ENCODE measurements around the gene OOSP3.
"Not testable (repeated sequence)": the region's sequence is repeated elsewhere in the genome, so short reads cannot be mapped to it uniquely, and the experiment has no call there.

Gene OOSP3

DNA sequence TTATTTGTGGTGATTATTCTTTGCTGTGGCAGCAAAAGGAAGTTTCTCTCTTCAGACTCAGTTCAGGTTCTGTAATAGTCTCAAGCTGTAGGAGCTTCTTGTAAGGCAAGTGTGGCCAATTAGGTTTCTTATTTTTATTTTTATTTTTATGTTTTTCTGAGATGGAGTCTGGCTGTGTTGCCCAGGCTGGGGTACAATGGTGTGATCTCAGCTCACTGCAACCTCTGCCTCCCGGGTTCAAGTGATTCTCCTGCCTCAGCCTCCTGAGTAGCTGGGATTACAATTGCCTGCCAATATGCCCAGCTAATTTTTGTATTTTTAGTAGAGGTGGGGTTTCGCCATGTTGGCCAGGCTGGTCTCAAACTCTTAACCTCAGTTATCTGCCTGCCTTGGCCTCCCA, 29.0 kb upstream of the OOSP3 start:
- WGBS (ENCODE audit: insufficient coverage, insufficient read length), result no CpG with 5 or more reads among the region's 2 CpGs
- not testable (repeated sequence) for H3K27me3 ChIP-seq (ENCODE audit: control insufficient read depth, insufficient read depth, low read length); DNase-seq (ENCODE audit: low read depth, low spot score); H3K36me3 ChIP-seq (ENCODE audit: control insufficient read depth, insufficient read depth, low read length); H3K4me1 ChIP-seq (ENCODE audit: control insufficient read depth, insufficient read depth, low read length); H3K9me3 ChIP-seq (ENCODE audit: control insufficient read depth, insufficient read depth, low read length); H3K4me3 ChIP-seq (ENCODE audit: low read length); H3K27ac ChIP-seq (ENCODE audit: low read length)

DNA sequence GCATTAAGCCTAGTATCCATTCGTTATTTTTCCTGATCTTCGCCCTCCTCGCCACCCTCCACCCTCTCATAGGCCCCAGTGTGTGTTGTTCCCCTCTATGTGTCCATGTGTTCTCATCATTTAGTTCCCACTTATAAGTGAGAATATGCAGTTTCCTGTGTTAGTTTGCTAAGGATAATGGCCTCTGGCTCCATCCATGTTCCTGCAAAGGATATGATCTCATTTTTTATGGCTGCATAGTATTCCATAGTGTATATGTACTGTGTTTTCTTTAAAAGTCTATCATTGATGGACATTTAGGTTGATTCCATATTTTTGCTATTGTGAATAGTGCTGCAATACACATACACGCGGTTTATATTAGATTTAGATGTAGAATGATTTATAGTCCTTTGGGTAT, 27.2 kb upstream of the OOSP3 start:
- not testable (repeated sequence) for DNase-seq (ENCODE audit: low read depth, low spot score); H3K4me1 ChIP-seq (ENCODE audit: control insufficient read depth, insufficient read depth, low read length); H3K9me3 ChIP-seq (ENCODE audit: control insufficient read depth, insufficient read depth, low read length); H3K4me3 ChIP-seq (ENCODE audit: low read length); H3K27me3 ChIP-seq (ENCODE audit: control insufficient read depth, insufficient read depth, low read length); H3K36me3 ChIP-seq (ENCODE audit: control insufficient read depth, insufficient read depth, low read length); H3K27ac ChIP-seq (ENCODE audit: low read length)
- no CpG with 5 or more reads among the region's 5 CpGs for WGBS (ENCODE audit: insufficient coverage, insufficient read length)

DNA sequence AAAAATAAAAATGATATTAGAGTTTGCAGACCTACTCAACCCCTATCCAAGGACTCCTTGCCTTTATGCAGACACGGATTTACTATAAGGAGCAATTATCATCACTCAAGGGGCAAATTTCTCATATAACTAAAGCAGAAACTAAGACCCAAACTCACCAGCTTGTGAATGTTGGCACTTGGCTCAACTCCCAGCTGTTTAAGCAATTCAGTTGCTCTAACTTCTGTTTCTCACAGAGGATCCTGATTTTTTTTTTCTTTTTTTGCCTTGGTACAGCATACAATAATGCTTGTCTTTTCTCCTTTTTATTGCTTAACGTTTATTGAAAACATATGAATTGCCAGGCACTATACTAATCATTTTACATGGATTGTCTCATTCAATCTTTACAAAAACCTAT, 23.7 kb upstream of the OOSP3 start:
- DNase-seq (ENCODE audit: low read depth, low spot score), result no peak
- Histone ChIP-seq H3K27me3 (ENCODE audit: control insufficient read depth, insufficient read depth, low read length) (no peaks in the 10 kb centered on the region), H3K36me3 (ENCODE audit: control insufficient read depth, insufficient read depth, low read length) (no peaks in the 10 kb centered on the region), H3K4me1 (ENCODE audit: control insufficient read depth, insufficient read depth, low read length) (no peaks in the 10 kb centered on the region; the same call in 1 of the 2 replicates), H3K4me3 (ENCODE audit: low read length) (no peak overlapping the region), H3K27ac (ENCODE audit: low read length) (no peak overlapping the region), H3K9me3 (ENCODE audit: control insufficient read depth, insufficient read depth, low read length) (no peaks in the 10 kb centered on the region)
- no CpG with 5 or more reads among the region's 2 CpGs for WGBS (ENCODE audit: insufficient coverage, insufficient read length)

DNA sequence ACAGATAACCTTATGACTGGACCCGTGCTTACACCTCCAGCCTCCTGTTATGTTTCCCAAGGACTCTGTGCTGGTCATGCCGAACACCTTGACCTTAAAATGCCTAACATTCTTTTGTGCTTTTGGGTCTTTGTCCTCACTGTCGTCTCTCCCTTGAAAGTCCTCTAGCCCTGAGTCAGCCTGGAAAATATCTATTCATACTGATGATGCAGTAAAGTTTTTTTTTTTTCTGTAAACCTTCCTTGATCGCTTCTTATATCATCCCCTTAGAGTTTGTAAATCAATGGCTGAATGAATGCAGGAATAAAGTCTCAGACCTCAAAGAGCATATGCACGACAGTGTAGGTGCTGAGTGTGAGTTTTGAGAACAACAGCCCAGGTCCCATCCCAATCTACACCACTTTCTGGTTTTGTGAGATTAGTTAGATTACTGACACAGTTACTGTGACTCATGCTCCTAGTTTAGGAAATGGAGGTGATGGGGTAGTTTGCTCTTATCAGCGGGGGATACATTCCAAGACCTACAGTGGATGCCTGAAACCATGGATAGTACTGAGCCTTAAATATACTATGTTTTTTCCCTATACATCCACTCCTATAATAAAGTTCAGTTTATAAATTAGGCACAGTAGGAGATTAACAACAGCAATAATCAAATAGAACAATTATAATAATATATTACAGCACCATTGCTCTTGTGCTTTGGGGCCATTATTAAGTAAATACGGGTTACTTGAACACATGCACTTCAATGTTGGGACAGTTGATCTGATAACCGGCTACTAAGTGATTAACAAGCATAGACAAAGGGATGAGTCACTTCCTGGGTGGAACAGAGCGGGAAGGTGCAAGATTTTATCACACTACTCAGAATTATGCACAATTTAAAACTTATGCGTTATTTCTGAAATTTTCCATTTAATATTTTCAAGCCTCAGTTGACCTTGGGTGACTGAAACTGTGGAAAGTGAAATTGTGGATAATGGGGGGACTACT, 20.8 kb upstream of the OOSP3 start:
- Histone ChIP-seq H3K9me3 (ENCODE audit: control insufficient read depth, insufficient read depth, low read length) (no peaks in the 10 kb centered on the region), H3K4me1 (ENCODE audit: control insufficient read depth, insufficient read depth, low read length) (no peaks in the 10 kb centered on the region; the same call in 1 of the 2 replicates), H3K36me3 (ENCODE audit: control insufficient read depth, insufficient read depth, low read length) (no peaks in the 10 kb centered on the region), H3K27ac (ENCODE audit: low read length) (no peak overlapping the region), H3K27me3 (ENCODE audit: control insufficient read depth, insufficient read depth, low read length) (no peaks in the 10 kb centered on the region), H3K4me3 (ENCODE audit: low read length) (no peak overlapping the region)
- WGBS (ENCODE audit: insufficient coverage, insufficient read length), result no CpG with 5 or more reads among the region's 10 CpGs
- DNase-seq (ENCODE audit: low read depth, low spot score), result no peak

DNA sequence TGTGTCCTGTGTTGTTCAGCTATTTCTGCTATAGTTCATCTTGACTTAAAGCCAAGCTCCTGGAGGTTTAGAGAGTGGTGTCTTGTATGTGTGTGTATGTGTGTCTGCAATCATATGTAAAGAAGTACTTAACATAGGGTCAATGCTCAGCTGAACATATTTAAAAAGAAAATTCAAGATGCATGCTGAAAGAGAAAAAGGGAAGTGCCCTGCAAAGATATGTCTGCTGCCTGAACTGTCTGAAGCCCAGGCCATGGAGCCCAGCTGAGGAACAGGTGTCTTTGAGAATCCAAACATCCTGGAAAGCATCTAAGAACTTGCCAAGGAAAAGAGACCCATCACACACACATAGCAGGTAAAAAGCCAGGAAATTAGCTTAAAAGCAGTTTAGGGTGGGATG, 18.9 kb upstream of the OOSP3 start:
- no peak for DNase-seq (ENCODE audit: low read depth, low spot score)
- H3K27me3 ChIP-seq (ENCODE audit: control insufficient read depth, insufficient read depth, low read length), result no peaks in the 10 kb centered on the region
- no peaks in the 10 kb centered on the region for H3K36me3 ChIP-seq (ENCODE audit: control insufficient read depth, insufficient read depth, low read length)
- H3K4me1 ChIP-seq (ENCODE audit: control insufficient read depth, insufficient read depth, low read length), result no peaks in the 10 kb centered on the region; the same call in 1 of the 2 replicates
- H3K4me3 ChIP-seq (ENCODE audit: low read length), result no peak overlapping the region
- H3K9me3 ChIP-seq (ENCODE audit: control insufficient read depth, insufficient read depth, low read length), result no peaks in the 10 kb centered on the region
- no peak overlapping the region for H3K27ac ChIP-seq (ENCODE audit: low read length)

DNA sequence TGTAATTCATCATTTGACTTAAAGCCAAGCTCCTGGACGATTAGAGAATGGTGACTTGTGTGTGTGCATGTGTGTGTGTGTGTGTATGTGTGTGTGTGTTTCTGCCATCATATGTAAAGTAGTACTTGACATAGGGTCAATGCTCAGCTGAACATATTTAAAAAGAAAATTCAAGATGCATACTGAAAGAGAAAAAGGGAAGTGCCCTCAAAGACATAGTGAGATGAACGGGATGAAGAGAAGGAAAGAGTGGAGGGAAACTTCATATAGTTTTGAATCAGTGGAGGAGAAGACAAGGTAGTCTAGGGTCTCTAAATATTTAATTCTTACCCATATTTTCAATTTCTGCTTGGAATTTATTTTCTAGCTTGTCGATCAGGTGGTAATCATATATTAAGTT, 16.3 kb upstream of the OOSP3 start:
- Histone ChIP-seq H3K27ac (ENCODE audit: low read length) (no peak overlapping the region), H3K4me1 (ENCODE audit: control insufficient read depth, insufficient read depth, low read length) (no peaks in the 10 kb centered on the region; the same call in 1 of the 2 replicates), H3K4me3 (ENCODE audit: low read length) (no peak overlapping the region), H3K9me3 (ENCODE audit: control insufficient read depth, insufficient read depth, low read length) (no peaks in the 10 kb centered on the region), H3K36me3 (ENCODE audit: control insufficient read depth, insufficient read depth, low read length) (no peaks in the 10 kb centered on the region), H3K27me3 (ENCODE audit: control insufficient read depth, insufficient read depth, low read length) (no peaks in the 10 kb centered on the region)
- DNase-seq (ENCODE audit: low read depth, low spot score), result no peak
- WGBS (ENCODE audit: insufficient coverage, insufficient read length), result no CpG with 5 or more reads among the region's 3 CpGs

DNA sequence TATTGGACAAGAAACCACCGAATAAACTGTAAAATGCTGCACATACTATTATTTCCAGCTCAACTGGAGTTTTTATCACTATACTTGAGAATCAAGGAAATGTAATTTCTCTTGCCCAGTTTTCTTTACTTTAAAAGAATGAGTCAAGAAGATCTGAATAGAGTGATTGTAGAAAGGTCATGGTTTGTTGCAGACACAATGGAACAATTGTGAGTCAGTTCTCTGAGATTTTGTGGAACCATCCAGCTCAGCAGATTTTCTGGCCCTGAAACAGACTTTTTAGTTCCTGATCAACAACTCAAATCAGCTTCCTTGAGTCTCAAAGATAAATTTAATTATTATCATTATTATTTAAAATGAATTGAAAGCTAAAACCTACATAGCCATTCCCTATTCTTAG, 13.6 kb upstream of the OOSP3 start:
- H3K4me3 ChIP-seq (ENCODE audit: low read length), result no peak overlapping the region
- WGBS (ENCODE audit: insufficient coverage, insufficient read length), result no CpG with 5 or more reads among the region's 1 CpG
- no peaks in the 10 kb centered on the region for H3K36me3 ChIP-seq (ENCODE audit: control insufficient read depth, insufficient read depth, low read length)
- no peaks in the 10 kb centered on the region for H3K9me3 ChIP-seq (ENCODE audit: control insufficient read depth, insufficient read depth, low read length)
- H3K4me1 ChIP-seq (ENCODE audit: control insufficient read depth, insufficient read depth, low read length), result no peaks in the 10 kb centered on the region
- DNase-seq (ENCODE audit: low read depth, low spot score), result no peak
- no peak overlapping the region for H3K27ac ChIP-seq (ENCODE audit: low read length)
- H3K27me3 ChIP-seq (ENCODE audit: control insufficient read depth, insufficient read depth, low read length), result no peaks in the 10 kb centered on the region

DNA sequence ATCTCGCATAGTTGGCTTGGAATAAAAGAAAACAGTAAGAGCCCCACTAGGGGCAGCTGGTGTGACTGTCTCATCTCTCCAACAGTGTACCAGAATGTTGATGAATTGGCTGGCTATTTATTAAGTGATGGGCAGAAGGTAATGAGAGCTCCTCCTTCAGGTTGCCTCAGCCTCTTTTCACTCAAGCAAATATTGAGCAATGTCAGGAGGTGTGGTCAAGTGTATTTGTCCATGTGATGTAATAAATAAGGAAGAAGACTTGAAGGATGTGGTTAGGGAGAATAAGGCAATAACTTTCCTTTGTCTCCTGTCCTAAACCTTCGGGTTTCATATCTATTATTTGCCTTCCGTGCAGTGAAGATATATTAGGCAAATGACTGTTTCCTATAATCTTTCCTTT, 12.2 kb upstream of the OOSP3 start, which contains the start of gene TCN1:
TSS of gene TCN1 (minus strand) at position 91 of the 400 bp plus-strand sequence. CDS start at position 74, 17 bp downstream.
- no peak within 1 kb of the TSS for H3K27ac ChIP-seq (ENCODE audit: low read length)
- DNase-seq (ENCODE audit: low read depth, low spot score), result no peak
- H3K27me3 ChIP-seq (ENCODE audit: control insufficient read depth, insufficient read depth, low read length), result no peaks in the 10 kb centered on the region
- H3K9me3 ChIP-seq (ENCODE audit: control insufficient read depth, insufficient read depth, low read length), result no peaks in the 10 kb centered on the region
- no peak within 1 kb of the TSS for H3K4me3 ChIP-seq (ENCODE audit: low read length)
- H3K4me1 ChIP-seq (ENCODE audit: control insufficient read depth, insufficient read depth, low read length), result no peaks in the 10 kb centered on the region
- no CpG with 5 or more reads among the region's 3 CpGs for WGBS (ENCODE audit: insufficient coverage, insufficient read length)
- no peaks in the 10 kb centered on the region for H3K36me3 ChIP-seq (ENCODE audit: control insufficient read depth, insufficient read depth, low read length)

DNA sequence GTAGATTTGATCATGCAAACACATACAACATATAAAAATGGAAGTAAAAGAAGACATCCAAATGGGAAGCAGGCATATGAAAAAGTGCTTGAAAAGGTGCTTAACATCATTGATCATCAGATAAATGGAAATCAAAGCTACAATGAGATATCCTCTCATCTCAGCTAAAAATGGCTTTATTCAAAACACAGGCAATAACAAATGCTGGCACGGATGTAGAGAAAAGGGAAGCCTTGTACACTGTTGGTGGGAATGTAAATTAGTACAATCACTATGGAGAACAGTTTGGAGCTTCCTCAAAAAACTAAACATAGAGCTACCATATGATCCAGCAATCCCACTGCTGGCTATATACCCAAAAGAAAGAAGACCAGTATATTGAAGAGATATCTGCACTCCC, 11.7 kb upstream of the OOSP3 start:
- Histone ChIP-seq H3K27me3 (ENCODE audit: control insufficient read depth, insufficient read depth, low read length) (no peaks in the 10 kb centered on the region), H3K27ac (ENCODE audit: low read length) (no peak overlapping the region), H3K9me3 (ENCODE audit: control insufficient read depth, insufficient read depth, low read length) (no peaks in the 10 kb centered on the region), H3K36me3 (ENCODE audit: control insufficient read depth, insufficient read depth, low read length) (no peaks in the 10 kb centered on the region), H3K4me3 (ENCODE audit: low read length) (no peak overlapping the region), H3K4me1 (ENCODE audit: control insufficient read depth, insufficient read depth, low read length) (no peaks in the 10 kb centered on the region)
- no peak for DNase-seq (ENCODE audit: low read depth, low spot score)
- WGBS (ENCODE audit: insufficient coverage, insufficient read length), result no CpG with 5 or more reads among the region's 1 CpG

DNA sequence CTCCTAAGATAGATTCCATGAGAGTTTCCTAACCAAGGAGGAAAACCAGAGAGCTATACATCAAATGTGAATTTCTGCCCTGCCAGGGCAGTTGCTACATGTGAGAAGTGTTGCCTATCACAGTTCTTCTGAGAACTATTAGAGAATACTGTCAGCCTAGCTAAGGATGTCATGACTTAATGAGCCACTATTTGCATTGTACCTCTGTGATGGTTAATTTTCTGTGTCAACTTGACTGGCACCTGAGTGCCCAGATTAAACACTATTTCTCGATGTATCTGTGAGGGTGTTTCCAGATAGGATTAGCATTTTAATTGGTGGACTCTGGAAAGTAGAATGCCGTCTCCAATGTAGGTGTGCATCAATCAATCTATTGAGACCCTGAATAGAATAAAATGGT, 10.6 kb upstream of the OOSP3 start:
- Histone ChIP-seq H3K9me3 (ENCODE audit: control insufficient read depth, insufficient read depth, low read length) (no peaks in the 10 kb centered on the region), H3K27ac (ENCODE audit: low read length) (no peak overlapping the region), H3K27me3 (ENCODE audit: control insufficient read depth, insufficient read depth, low read length) (no peaks in the 10 kb centered on the region), H3K4me3 (ENCODE audit: low read length) (no peak overlapping the region), H3K4me1 (ENCODE audit: control insufficient read depth, insufficient read depth, low read length) (no peaks in the 10 kb centered on the region), H3K36me3 (ENCODE audit: control insufficient read depth, insufficient read depth, low read length) (no peaks in the 10 kb centered on the region)
- no peak for DNase-seq (ENCODE audit: low read depth, low spot score)
- no CpG with 5 or more reads among the region's 2 CpGs for WGBS (ENCODE audit: insufficient coverage, insufficient read length)

DNA sequence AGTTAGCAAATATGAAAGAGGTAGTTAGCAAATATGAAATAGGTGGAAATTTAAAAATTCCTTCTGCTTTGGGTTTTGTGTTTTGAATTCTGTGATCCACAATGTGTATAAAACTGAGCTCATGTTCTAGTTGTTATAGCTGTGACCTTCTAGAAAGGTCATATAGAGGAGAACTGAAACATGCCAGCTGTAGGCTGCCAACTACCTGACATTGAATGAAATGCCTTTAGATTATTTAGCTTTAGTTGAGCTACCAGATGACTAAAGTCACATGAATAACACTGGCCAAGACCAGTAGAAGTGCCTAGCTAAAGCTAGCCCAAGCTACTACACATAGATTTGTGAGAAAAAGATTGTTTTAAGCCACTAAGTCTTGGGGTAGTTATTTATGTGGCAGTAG, 6.5 kb upstream of the OOSP3 start:
- no peak overlapping the region for H3K27ac ChIP-seq (ENCODE audit: low read length)
- H3K4me3 ChIP-seq (ENCODE audit: low read length), result no peak overlapping the region
- H3K4me1 ChIP-seq (ENCODE audit: control insufficient read depth, insufficient read depth, low read length), result no peaks in the 10 kb centered on the region
- no peaks in the 10 kb centered on the region for H3K36me3 ChIP-seq (ENCODE audit: control insufficient read depth, insufficient read depth, low read length)
- no peaks in the 10 kb centered on the region for H3K9me3 ChIP-seq (ENCODE audit: control insufficient read depth, insufficient read depth, low read length)
- H3K27me3 ChIP-seq (ENCODE audit: control insufficient read depth, insufficient read depth, low read length), result no peaks in the 10 kb centered on the region
- no peak for DNase-seq (ENCODE audit: low read depth, low spot score)

All from iPS DF 6.9 (cell line).